ENCODE measurements around the gene PFDN1.

DNA sequence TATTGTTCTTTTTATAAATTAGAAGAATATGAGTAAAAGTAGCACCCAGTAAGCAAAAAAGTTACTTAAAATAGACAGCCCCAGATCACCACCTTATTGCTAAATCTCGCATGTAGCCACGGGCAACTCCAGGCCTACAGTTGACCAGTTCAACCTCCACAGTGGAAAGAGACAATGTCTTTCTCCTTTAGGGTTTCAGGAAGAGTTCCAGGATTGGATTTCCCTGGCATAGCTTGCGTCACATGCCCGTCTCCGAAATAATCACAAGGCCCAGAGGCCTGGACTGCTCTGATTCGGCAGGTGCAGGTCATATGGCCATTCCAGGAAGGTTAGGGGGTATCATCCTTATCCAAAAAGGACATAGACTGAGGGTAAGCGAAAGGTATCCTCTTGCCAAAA, 9.9 kb upstream of the PFDN1 start:
- TF ChIP-seq, protein P1, sequence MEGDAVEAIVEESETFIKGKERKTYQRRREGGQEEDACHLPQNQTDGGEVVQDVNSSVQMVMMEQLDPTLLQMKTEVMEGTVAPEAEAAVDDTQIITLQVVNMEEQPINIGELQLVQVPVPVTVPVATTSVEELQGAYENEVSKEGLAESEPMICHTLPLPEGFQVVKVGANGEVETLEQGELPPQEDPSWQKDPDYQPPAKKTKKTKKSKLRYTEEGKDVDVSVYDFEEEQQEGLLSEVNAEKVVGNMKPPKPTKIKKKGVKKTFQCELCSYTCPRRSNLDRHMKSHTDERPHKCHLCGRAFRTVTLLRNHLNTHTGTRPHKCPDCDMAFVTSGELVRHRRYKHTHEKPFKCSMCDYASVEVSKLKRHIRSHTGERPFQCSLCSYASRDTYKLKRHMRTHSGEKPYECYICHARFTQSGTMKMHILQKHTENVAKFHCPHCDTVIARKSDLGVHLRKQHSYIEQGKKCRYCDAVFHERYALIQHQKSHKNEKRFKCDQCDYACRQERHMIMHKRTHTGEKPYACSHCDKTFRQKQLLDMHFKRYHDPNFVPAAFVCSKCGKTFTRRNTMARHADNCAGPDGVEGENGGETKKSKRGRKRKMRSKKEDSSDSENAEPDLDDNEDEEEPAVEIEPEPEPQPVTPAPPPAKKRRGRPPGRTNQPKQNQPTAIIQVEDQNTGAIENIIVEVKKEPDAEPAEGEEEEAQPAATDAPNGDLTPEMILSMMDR (IDR thresholded peaks at IDR 0.05; ENCODE audit: insufficient read depth, low read length), result no peak
- no peak for TF ChIP-seq POLR2AphosphoS5 (IDR thresholded peaks at IDR 0.05; ENCODE audit: low read depth)
- TF ChIP-seq, protein P2, sequence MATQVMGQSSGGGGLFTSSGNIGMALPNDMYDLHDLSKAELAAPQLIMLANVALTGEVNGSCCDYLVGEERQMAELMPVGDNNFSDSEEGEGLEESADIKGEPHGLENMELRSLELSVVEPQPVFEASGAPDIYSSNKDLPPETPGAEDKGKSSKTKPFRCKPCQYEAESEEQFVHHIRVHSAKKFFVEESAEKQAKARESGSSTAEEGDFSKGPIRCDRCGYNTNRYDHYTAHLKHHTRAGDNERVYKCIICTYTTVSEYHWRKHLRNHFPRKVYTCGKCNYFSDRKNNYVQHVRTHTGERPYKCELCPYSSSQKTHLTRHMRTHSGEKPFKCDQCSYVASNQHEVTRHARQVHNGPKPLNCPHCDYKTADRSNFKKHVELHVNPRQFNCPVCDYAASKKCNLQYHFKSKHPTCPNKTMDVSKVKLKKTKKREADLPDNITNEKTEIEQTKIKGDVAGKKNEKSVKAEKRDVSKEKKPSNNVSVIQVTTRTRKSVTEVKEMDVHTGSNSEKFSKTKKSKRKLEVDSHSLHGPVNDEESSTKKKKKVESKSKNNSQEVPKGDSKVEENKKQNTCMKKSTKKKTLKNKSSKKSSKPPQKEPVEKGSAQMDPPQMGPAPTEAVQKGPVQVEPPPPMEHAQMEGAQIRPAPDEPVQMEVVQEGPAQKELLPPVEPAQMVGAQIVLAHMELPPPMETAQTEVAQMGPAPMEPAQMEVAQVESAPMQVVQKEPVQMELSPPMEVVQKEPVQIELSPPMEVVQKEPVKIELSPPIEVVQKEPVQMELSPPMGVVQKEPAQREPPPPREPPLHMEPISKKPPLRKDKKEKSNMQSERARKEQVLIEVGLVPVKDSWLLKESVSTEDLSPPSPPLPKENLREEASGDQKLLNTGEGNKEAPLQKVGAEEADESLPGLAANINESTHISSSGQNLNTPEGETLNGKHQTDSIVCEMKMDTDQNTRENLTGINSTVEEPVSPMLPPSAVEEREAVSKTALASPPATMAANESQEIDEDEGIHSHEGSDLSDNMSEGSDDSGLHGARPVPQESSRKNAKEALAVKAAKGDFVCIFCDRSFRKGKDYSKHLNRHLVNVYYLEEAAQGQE (IDR thresholded peaks at IDR 0.05; ENCODE audit: insufficient replicate concordance, low read depth), result no peak

Measured in HL-60 (cell line).